GM12891 (cell line): ENCODE data around the gene DDX24.

ENCODE experiments used
- PAX5 ChIP-seq: IDR thresholded peaks from 2 replicates; pipeline ENCODE4 v1.6.1; 2011; ENCODE audit warnings: low read length, moderate library complexity, mild to moderate bottlenecking; ENCODE audit not compliant: insufficient read depth, severe bottlenecking
- POLR2A ChIP-seq: IDR thresholded peaks from 2 replicates; pipeline ENCODE4 v1.6.1; 2011; ENCODE audit warnings: low read depth, low read length, control low read depth
- POLR2AphosphoS5 ChIP-seq: IDR thresholded peaks from 2 replicates; pipeline ENCODE4 v1.6.1; 2011; ENCODE audit warnings: low read depth, low read length, control low read depth
- POU2F2 ChIP-seq: IDR thresholded peaks from 2 replicates; pipeline ENCODE4 v1.6.1; 2011; ENCODE audit warnings: low read depth, mild to moderate bottlenecking, control low read depth, low read length, moderate library complexity
- SPI1 ChIP-seq: IDR thresholded peaks from 2 replicates; pipeline ENCODE4 v1.6.1; 2011; ENCODE audit warnings: low read depth, low read length, control low read depth
- TAF1 ChIP-seq: IDR thresholded peaks from 2 replicates; pipeline ENCODE4 v1.6.1; 2011; ENCODE audit warnings: low read depth, low read length, control low read depth

GRCh38 chr14:93999573-93999972 lies 81.4 kb downstream of the DDX24 start:
- TF ChIP-seq POLR2AphosphoS5, result no peak
- no peak for TF ChIP-seq POLR2A
- no peak for TF ChIP-seq TAF1
- TF ChIP-seq PAX5, result no peak
- TF ChIP-seq SPI1, result no peak
- TF ChIP-seq POU2F2, result no peak
